ENCODE data around the gene BCAS3. TPM values are rescaled to one million over a fixed set of nuclear protein-coding genes. Genes with fewer than 3 reads are reported as not detected.

BCAS3 gene
- polyA plus RNA-seq, 1 donor from 2014 or later = 21.6 TPM

DNA sequence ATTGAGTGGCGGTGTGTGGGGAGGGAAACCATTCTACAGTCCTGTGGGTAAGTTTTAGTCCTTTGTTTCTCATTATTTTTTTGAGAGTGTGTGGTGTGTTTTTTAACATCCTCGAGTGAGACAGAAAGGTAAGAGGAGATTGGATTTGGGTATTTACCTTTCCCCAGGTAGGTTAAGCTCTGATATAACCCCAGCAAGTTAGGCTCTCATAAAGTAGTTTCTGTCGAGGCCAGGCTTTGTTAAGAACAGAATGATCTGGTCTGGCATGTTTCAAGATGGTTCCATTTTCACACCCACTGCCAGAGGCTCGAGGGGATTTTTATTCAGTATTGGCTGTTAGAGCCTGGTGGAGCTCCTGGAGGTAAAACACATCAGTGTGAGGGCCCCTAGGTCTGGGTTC, 62.9 kb downstream of the BCAS3 start (continued):
- no peak for TF ChIP-seq EZH2 (IDR thresholded peaks at IDR 0.05; ENCODE audit: borderline replicate concordance, insufficient read depth, low read length, poor library complexity, severe bottlenecking)

- no peak overlapping the region for H3K27ac ChIP-seq (ENCODE audit: low read length)
- H4K20me1 ChIP-seq (ENCODE audit: insufficient read depth) = no peaks in the 10 kb centered on the region
- H3K4me3 ChIP-seq (ENCODE audit: low read length) = no peak overlapping the region
- no peak for TF ChIP-seq MXI1 (conservative IDR thresholded peaks at IDR 0.05; ENCODE audit: poor library complexity, severe bottlenecking)
- no peak for TF ChIP-seq EZH2 (IDR thresholded peaks at IDR 0.05; ENCODE audit: borderline replicate concordance, insufficient read depth, low read length, poor library complexity, severe bottlenecking)
- no peak for TF ChIP-seq CTCF (IDR thresholded peaks at IDR 0.05; ENCODE audit: poor library complexity, severe bottlenecking)
- no peak for TF ChIP-seq SMC3 (conservative IDR thresholded peaks at IDR 0.05; ENCODE audit: poor library complexity)
- no peaks in the 10 kb centered on the region for H3K27me3 ChIP-seq (ENCODE audit: insufficient read depth, low read depth, low read length)
- no peaks in the 10 kb centered on the region for H3K9me3 ChIP-seq (ENCODE audit: low read length)
- H3K4me2 ChIP-seq (ENCODE audit: low read length) = no peak overlapping the region
- H3K9ac ChIP-seq (ENCODE audit: low read length) = no peak overlapping the region
- no peak overlapping the region for H2AFZ ChIP-seq (ENCODE audit: low read depth, low read length)
- H3K9me2 ChIP-seq (ENCODE audit: insufficient read depth, low read length) = no peaks in the 10 kb centered on the region
- H3K79me2 ChIP-seq (replicated peaks; ENCODE audit: insufficient read depth, low read length) = no peaks in the 10 kb centered on the region
- H3F3A ChIP-seq (ENCODE audit: insufficient read depth, low read length, poor library complexity, severe bottlenecking) = no peaks in the 10 kb centered on the region
- H3K36me3 ChIP-seq (ENCODE audit: insufficient read depth, low read length) = no peaks in the 10 kb centered on the region
Measured at GRCh38 chr17:60741031-60741430, 63.4 kb downstream of the BCAS3 start.

DNA sequence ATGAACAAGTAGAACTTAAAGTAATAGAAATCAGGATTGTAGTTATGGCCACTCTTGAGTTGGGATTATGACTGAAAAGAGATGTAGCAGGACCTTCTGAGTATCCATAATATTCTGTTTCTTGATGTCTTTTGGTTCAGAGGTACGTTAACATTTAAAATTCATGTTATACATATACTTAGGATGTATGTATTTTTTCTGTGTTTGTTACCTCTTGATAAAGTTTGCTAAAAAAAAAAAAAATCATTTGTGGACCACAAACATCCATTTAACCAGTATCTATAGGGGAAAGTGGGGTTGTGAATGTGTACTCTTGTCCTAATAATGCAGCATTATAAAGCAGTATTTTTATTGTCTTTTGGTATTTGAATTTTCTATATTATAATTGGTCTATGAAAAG, 65.6 kb downstream of the BCAS3 start:
- no peak overlapping the region for H3K4me2 ChIP-seq (ENCODE audit: low read length)
- no peak overlapping the region for H3K4me3 ChIP-seq (ENCODE audit: low read length)

More for the DNA sequence above, 65.6 kb downstream of the BCAS3 start:
- Histone ChIP-seq H3K79me2 (replicated peaks; ENCODE audit: insufficient read depth, low read length) (no peaks in the 10 kb centered on the region), H3K27me3 (ENCODE audit: insufficient read depth, low read depth, low read length) (no peaks in the 10 kb centered on the region), H3F3A (ENCODE audit: insufficient read depth, low read length, poor library complexity, severe bottlenecking) (no peaks in the 10 kb centered on the region), H3K27ac (ENCODE audit: low read length) (no peak overlapping the region), H3K36me3 (ENCODE audit: insufficient read depth, low read length) (no peaks in the 10 kb centered on the region), H3K9me3 (ENCODE audit: low read length) (no peaks in the 10 kb centered on the region), H2AFZ (ENCODE audit: low read depth, low read length) (no peak overlapping the region), H3K9ac (ENCODE audit: low read length) (no peak overlapping the region), H3K9me2 (ENCODE audit: insufficient read depth, low read length) (no peaks in the 10 kb centered on the region), H4K20me1 (ENCODE audit: insufficient read depth) (no peaks in the 10 kb centered on the region)
- TF ChIP-seq EP300 (conservative IDR thresholded peaks at IDR 0.05; ENCODE audit: poor library complexity, severe bottlenecking) = no peak
- no peak for TF ChIP-seq SMC3 (conservative IDR thresholded peaks at IDR 0.05; ENCODE audit: poor library complexity)
- no peak for TF ChIP-seq CTCF (IDR thresholded peaks at IDR 0.05; ENCODE audit: poor library complexity, severe bottlenecking)
- no peak for TF ChIP-seq TAF1 (IDR thresholded peaks at IDR 0.05; ENCODE audit: low read depth)
- no peak for TF ChIP-seq MXI1 (conservative IDR thresholded peaks at IDR 0.05; ENCODE audit: poor library complexity, severe bottlenecking)
- TF ChIP-seq RAD21 (conservative IDR thresholded peaks at IDR 0.05) = no peak
- no peak for TF ChIP-seq POLR2AphosphoS5 (IDR thresholded peaks at IDR 0.05)
- TF ChIP-seq REST (IDR thresholded peaks at IDR 0.05; ENCODE audit: borderline replicate concordance) = no peak
- TF ChIP-seq EZH2 (IDR thresholded peaks at IDR 0.05; ENCODE audit: borderline replicate concordance, insufficient read depth, low read length, poor library complexity, severe bottlenecking) = no peak
